Prostate gland (tissue), 2 donors: Measurements from ENCODE around the gene CFHR5. TPM values are rescaled to one million over a fixed set of nuclear protein-coding genes. Genes with fewer than 3 reads are reported as not detected.

Experiments
- DNase-seq: peaks from one replicate; pipeline ENCODE4 v3.0.0-alpha.2; 2019; ENCODE audit warnings: low spot score
- H3K27ac ChIP-seq, 2 donors: fragments of 200-600 bp; sonication (generic); 2 replicates each; pipeline ENCODE4 v1.5.1; 2017 to 2019
- H3K27me3 ChIP-seq: fragments of 200-600 bp; sonication (generic); replicated peaks from 2 replicates; pipeline ENCODE4 v1.5.1; 2019; ENCODE audit not compliant: insufficient read depth
- H3K36me3 ChIP-seq, 2 donors: fragments of 200-600 bp; sonication (generic); 1 replicate in 1 of 2; 2 replicates in 1 of 2; pipeline versions ENCODE4 v1.5.1 to v1.8.1; 2017 to 2019
- H3K4me1 ChIP-seq: fragments of 200-600 bp; sonication (generic); replicated peaks from 2 replicates; pipeline ENCODE4 v1.5.1; 2019
- H3K4me3 ChIP-seq, 2 donors: fragments of 200-600 bp; sonication (generic); 2 replicates each; pipeline ENCODE4 v1.5.1; 2017 to 2019
- H3K9me3 ChIP-seq: fragments of 200-600 bp; sonication (generic); 2 replicates; pipeline ENCODE4 v1.5.1; 2017
- POLR2A ChIP-seq: fragments of 450-650 bp; IDR thresholded peaks from one replicate; pipeline ENCODE4 v1.6.1; 2016; ENCODE audit warnings: antibody characterized with exemption, mild to moderate bottlenecking
- POLR2AphosphoS5 ChIP-seq: sonication (generic); formaldehyde crosslinking; IDR thresholded peaks from one replicate; pipeline ENCODE4 v1.6.1; 2017; ENCODE audit warnings: antibody characterized with exemption
- WGBS: methylation state at CpG from one replicate; pipeline ENCODE4 v1.1.5; 2018; 5-methylcytosine and 5-hydroxymethylcytosine counted together
- intact Hi-C: fragments of 100-400 bp; cut with DNase I; formaldehyde crosslinking; loops from one replicate; pipeline ENCODE4 v1.14.2; 2022
- total RNA-seq, 2 donors: library from RNA; depleted of rRNA; stranded (reverse); fragments of >200 nt; gene quantifications; one replicate each; pipeline ENCODE4 v1.1.0, GENCODE V29; 2016
- TF ChIP-seq, protein P1 (sequence below), 4 experiments: fragments of 200-600 bp in 2 of 4; fragments of 450-650 bp in 2 of 4; sonication (generic) in 2 of 4; IDR thresholded peaks; 1 replicate in 3 of 4; 2 replicates in 1 of 4; pipeline ENCODE4 v1.5.1; 2016 to 2019; ENCODE audit warnings: antibody characterized with exemption in 4 of 4, mild to moderate bottlenecking in 2 of 4, moderate library complexity in 2 of 4

Gene CFHR5
- total RNA-seq, 2 donors from 2014 or later: not detected

DNA sequence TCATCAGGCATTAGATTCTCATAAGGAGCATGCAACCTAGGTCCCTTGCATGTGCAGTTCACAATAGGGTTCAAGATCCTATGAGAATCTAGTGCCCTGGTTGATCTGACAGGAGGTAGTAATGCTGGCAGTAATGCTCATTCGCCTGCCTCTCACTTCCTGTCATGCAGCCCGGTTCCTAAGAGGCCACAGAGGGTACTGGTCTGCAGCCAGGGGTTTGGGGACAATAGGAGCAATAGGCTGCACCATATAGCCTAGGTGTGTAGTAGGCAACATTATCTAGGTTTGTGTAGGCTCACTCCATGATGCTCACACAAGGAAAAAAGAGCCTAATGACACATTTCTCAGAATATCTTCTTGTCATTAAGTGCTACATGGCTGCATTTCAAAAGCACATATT, 25.8 kb downstream of the CFHR5 start:
- Histone ChIP-seq H3K36me3 (no peaks in the 10 kb centered on the region), H3K27ac (no peak overlapping the region), H3K4me3 (no peak overlapping the region), H3K9me3 (no peaks in the 10 kb centered on the region), H3K27me3 (no peaks in the 10 kb centered on the region), H3K4me1 (no peaks in the 10 kb centered on the region)
- WGBS: 82% methylated on average over 2 of the region's 2 CpGs
- intact Hi-C loops: no loop called here
- TF ChIP-seq, protein P1, sequence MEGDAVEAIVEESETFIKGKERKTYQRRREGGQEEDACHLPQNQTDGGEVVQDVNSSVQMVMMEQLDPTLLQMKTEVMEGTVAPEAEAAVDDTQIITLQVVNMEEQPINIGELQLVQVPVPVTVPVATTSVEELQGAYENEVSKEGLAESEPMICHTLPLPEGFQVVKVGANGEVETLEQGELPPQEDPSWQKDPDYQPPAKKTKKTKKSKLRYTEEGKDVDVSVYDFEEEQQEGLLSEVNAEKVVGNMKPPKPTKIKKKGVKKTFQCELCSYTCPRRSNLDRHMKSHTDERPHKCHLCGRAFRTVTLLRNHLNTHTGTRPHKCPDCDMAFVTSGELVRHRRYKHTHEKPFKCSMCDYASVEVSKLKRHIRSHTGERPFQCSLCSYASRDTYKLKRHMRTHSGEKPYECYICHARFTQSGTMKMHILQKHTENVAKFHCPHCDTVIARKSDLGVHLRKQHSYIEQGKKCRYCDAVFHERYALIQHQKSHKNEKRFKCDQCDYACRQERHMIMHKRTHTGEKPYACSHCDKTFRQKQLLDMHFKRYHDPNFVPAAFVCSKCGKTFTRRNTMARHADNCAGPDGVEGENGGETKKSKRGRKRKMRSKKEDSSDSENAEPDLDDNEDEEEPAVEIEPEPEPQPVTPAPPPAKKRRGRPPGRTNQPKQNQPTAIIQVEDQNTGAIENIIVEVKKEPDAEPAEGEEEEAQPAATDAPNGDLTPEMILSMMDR (IDR thresholded peaks at IDR 0.05): no peak
- no peak for TF ChIP-seq POLR2A
- no peak for TF ChIP-seq POLR2AphosphoS5
- no peak for DNase-seq

DNA sequence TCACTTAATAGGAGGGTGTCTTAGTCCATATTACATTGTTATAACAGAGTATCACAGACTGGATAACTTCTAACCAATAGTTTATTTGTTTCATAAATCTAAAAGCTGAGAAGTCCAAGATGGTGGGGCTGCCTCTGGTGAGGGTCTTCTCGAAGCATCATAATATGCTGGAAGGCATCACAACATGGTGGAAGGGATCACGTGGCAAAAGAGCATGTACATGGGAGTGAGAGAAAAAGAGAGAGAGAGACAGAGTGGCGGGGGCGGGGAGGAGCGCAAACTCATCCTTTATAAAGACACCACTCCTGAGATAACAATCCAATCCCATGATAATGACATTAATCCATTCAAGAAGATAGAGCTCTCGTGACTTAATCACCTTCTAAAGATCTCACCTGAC, 31.5 kb downstream of the CFHR5 start:
- 83% methylated on average over 6 of the region's 6 CpGs for WGBS
- Histone ChIP-seq H3K4me3 (no peak overlapping the region), H3K4me1 (no peaks in the 10 kb centered on the region)

DNA sequence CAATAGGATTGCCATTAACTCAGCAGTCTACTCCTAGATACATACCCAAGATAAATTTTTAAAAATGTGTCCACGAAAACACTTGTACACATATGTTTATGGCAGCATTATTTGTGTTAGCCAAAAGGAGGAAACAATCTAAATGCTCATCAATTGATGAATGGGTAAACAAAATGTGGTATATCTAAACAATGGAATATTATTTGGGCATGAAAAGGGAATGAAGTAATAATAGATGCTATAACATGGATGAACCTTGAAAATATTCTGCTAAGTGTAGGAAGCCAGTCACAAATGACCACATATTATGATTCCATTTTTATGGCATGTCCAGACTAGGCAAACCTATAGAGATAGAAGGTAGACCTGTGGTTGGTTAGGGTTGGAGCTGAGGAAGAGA, 34.3 kb downstream of the CFHR5 start:
- no peak overlapping the region for H3K4me3 ChIP-seq
- no peaks in the 10 kb centered on the region for H3K4me1 ChIP-seq
- no peak for DNase-seq
- no peak for TF ChIP-seq POLR2A
- TF ChIP-seq POLR2AphosphoS5: no peak
- TF ChIP-seq, protein P1 (IDR thresholded peaks at IDR 0.05): no peak
- H3K9me3 ChIP-seq: no peaks in the 10 kb centered on the region
- H3K36me3 ChIP-seq: no peaks in the 10 kb centered on the region
- intact Hi-C loops: no loop called here
- no peaks in the 10 kb centered on the region for H3K27me3 ChIP-seq
- H3K27ac ChIP-seq: no peak overlapping the region
- WGBS: 92% methylated on average over 1 of the region's 1 CpG

More for the DNA sequence above, 31.5 kb downstream of the CFHR5 start:
- intact Hi-C loops: no loop called here
- no peak for DNase-seq
- H3K36me3 ChIP-seq: no peaks in the 10 kb centered on the region
- no peaks in the 10 kb centered on the region for H3K9me3 ChIP-seq
- no peak overlapping the region for H3K27ac ChIP-seq
- no peaks in the 10 kb centered on the region for H3K27me3 ChIP-seq
- no peak for TF ChIP-seq POLR2A
- TF ChIP-seq POLR2AphosphoS5: no peak
- TF ChIP-seq, protein P1 (IDR thresholded peaks at IDR 0.05): no peak

DNA sequence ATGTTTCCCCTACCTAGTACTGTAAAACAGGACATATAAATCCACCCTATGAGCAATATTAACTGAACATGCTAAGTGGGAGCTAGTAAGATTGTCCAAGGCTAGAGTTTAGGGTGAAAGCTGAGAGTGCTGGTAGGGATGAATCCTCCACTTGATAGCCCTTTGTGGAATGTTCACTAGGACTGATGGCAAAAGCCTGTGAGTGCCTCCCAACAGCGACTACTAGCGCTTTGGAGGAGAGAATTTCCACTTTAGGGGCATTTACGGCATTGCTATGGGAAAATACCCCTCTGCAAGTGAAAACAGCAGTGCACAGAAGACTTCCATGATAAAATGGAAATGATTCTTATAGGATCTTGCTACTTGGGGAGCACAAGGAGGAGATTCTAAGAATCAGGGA, 35.9 kb downstream of the CFHR5 start:
- WGBS: 91% methylated on average over 3 of the region's 3 CpGs

DNA sequence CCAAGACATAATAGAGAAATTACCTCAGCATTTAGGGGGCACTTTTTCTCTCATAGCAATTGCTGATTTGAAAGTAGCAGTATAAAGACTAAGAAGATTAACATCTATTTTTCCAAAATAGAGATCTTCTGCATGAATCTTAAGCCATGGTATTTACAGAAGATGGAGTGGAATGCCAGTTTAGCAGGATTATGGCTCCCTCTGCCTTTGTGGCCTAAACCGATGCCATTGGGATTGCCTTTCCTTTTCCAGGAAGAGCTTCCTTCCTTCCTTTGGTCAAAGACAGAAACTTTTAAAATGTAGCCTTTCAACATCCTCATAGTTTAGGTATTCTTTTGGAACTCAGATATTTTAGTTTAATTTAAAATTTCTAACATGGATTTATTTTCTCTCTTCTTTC, 39.4 kb downstream of the CFHR5 start:
- H3K4me3 ChIP-seq: no peak overlapping the region
- no peaks in the 10 kb centered on the region for H3K4me1 ChIP-seq
- no peaks in the 10 kb centered on the region for H3K9me3 ChIP-seq
- no peak for DNase-seq
- H3K36me3 ChIP-seq: no peaks in the 10 kb centered on the region
- WGBS: 80% methylated on average over 1 of the region's 1 CpG
- intact Hi-C loops: no loop called here
- H3K27me3 ChIP-seq: no peaks in the 10 kb centered on the region
- H3K27ac ChIP-seq: no peak overlapping the region
- TF ChIP-seq, protein P1 (IDR thresholded peaks at IDR 0.05): no peak
- TF ChIP-seq POLR2A: no peak
- no peak for TF ChIP-seq POLR2AphosphoS5

More for the DNA sequence above, 35.9 kb downstream of the CFHR5 start:
- DNase-seq: no peak
- TF ChIP-seq POLR2AphosphoS5 (no peak), POLR2A (no peak)
- TF ChIP-seq, protein P1 (IDR thresholded peaks at IDR 0.05): no peak
- H3K27me3 ChIP-seq: no peaks in the 10 kb centered on the region
- no peaks in the 10 kb centered on the region for H3K36me3 ChIP-seq
- H3K4me3 ChIP-seq: no peak overlapping the region
- no peaks in the 10 kb centered on the region for H3K4me1 ChIP-seq
- H3K27ac ChIP-seq: no peak overlapping the region
- intact Hi-C loops: no loop called here
- no peaks in the 10 kb centered on the region for H3K9me3 ChIP-seq
